DMS 273 (cell line): ENCODE results near the gene LILRB3.
A peak's percentile ranks its signal among the peaks of the same experiment; 100 is the strongest.
"Not testable (repeated sequence)": the region's sequence is repeated elsewhere in the genome, so short reads cannot be mapped to it uniquely, and the experiment has no call there.

Source experiments
- DNase-seq: peaks from one replicate; lab custom pipeline; 2025; ENCODE audit not compliant: unreplicated experiment; lab: John Stamatoyannopoulos, UW

LILRB3 gene

GRCh38 chr19:54211235-54211634 lies 11.6 kb downstream of the LILRB3 start:
- DNase-seq = no peak

DNA sequence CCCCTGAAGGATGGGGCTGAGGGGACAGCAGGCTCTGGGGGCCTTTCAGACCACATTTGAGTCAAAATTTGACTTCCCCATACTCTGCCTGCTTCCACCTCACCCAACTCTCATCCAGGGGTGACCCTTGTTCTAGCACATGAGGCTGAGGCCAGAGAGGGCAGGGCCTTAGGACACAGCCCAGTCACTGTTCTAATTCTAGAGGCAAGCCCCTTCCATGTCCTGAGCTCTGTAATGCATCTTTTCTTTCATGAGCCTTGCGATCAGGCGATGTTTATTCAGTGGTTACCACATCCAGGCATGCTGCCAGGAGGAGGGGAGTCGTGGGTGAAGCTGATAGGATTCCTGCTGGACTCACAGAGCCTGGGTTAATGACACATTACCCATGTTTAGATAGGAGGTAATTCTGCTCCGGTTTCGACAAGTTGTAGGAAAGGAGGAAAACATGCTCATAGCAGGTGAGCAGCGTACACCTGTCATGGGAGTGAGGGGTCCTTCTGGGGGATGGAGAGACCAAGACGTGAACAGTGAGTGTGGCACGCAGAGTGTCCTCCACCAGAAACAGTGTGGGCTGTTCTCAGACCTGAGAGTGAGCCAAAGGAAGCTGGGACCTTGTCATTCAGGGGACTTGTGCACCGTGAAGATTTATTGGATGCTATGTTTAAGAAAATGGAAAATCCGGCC lies 12.9 kb downstream of the LILRB3 start:
- DNase-seq = peak; percentile 96

DNA sequence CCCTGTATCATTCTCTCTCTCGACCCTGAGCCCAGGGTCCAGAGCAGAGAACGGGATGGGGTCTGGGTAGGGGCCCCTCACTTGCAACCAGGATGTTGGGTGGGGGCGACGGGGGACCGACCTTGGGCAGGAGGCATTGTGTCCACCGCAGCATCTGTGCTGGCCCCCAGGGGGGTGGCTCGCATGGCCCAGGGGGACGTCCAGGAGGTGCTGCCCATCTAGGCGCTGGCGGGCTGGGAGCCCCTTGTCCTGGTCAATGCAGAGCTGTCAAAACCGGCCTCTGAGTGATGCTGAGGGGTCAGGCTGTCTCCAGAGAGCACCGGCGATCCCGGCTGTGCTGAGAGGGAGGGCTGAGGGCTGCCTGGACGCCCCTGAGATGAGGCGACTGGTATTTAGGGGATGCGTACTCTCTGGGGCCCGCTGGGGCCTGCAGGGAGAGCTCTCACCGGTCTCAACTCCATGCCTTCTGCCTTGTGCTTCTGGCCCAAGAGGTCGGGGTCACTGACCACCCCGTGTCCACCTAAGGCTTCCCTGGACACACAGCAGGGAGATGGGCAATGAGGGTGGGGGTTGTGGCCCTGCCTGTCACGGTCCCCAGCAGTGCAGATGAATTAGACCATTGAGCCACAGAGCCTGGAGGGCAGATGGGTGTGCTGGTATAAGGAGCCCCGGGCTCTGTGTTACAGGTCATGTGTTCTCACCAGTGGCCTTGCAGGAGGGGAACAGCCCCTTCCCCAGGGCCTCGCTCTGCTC lies 13.6 kb downstream of the LILRB3 start:
- DNase-seq = peak; percentile 75

GRCh38 chr19:54208784-54209057 lies 14.1 kb downstream of the LILRB3 start:
- peak; percentile 84 for DNase-seq

GRCh38 chr19:54207983-54208783 lies 14.6 kb downstream of the LILRB3 start:
- peak; percentile 85 for DNase-seq

DNA sequence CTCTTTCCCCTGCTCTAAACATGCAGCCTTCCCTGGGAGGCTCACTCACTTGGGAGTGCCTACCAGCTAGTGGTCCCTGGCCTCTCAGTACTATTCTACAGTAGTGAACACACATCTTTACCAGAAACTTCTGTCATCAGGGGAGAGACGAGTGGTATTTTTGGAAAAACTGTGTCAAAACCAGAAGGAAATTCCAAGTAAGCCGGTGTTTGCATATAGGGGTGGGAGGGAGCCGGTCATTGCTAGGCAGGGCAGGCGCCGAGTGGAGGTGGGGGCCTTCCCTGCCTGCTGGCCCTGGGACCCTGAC lies 15.2 kb downstream of the LILRB3 start:
- DNase-seq = no peak

- DNase-seq = not testable (repeated sequence)
Observed at GRCh38 chr19:54207193-54207592, 15.6 kb downstream of the LILRB3 start.

- DNase-seq = peak; percentile 31
Observed at GRCh38 chr19:54206831-54207177, 16.0 kb downstream of the LILRB3 start.

- DNase-seq = no peak
Observed at GRCh38 chr19:54206030-54206830, 16.6 kb downstream of the LILRB3 start.

GRCh38 chr19:54204767-54205468 lies 17.9 kb downstream of the LILRB3 start:
- DNase-seq = no peak

DNA sequence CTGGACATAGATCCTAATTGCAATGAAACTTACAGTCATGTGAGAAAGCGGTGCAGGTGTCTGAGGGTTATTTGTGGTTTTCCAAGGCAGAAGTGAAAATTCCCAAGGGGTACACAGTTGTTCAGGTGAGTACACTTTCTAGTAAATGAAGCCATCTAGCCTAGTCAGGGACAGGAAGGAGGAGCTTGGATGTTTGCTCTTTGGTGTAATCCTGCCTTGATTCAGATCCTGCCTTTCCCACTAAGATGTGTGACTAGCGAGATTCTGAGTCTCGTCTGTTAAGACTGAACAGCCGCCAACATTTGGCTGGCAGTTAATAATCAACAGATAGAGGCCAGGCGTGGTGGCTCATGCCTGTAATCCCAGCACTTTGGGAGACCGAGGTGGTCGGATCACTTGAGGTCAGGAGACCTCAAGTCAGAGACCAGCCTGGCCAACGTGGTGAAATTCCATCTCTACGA lies 19.6 kb downstream of the LILRB3 start:
- peak; percentile 21 for DNase-seq

DNA sequence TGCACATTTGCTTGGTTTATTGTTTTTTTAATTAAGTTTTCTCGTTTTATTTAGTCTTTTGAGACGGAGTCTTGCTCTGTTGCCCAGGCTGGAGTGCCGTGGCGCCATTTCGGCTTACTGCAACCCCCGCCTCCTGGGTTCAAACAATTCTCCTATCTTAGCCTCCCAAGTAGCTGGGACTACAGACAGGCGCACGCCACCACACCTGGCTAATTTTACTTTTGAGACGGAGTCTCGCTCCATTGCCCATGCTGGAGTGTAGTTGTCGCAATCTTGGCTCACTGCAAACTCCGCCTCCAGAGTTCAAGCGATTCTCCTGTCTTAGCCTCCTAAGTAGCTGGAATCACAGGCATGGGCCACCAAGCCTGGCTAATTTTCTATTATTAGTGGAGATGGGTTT lies 20.8 kb downstream of the LILRB3 start:
- DNase-seq = no peak

GRCh38 chr19:54201172-54201701 lies 21.6 kb downstream of the LILRB3 start:
- no peak for DNase-seq

- no peak for DNase-seq
Observed at GRCh38 chr19:54199401-54199800, 23.4 kb downstream of the LILRB3 start.

DNA sequence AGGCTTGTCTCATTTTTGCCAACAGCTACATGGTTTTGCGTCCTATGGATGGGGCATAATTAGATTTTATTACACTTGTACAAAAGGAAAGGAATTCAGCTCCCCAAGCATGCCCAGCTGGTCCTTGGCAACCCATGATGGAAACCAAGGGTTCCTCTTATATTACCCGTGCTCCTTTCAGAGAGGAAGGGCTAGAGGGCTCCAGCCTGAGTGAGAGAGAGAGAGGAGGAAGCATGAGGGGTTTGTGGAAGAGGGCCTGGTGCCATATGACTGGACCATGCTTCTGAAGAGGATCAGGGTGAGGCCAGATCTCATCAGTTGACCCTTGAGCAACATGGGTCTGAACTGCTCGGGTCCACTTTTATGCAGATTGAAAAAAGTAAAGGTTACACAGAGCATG lies 25.7 kb downstream of the LILRB3 start:
- no peak for DNase-seq

DNA sequence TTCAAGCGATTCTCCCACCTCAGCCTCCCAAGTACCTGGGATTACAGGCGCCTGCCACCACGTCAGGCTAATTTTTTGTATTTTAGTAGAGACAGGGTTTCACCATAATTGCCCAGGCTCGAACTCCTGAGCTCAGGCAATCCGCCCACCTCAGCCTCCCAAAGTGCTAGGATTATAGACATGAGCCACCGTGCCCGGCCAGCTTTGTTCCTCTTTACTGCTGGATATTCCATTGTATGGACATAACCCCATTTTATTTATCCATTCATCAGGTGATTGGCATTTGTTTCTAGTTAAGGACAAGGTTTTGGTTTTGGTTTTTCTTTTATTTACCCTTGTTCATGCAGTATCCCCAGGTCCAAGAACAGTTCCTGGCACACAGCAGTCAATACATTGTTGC lies 26.3 kb downstream of the LILRB3 start:
- DNase-seq = no peak

GRCh38 chr19:54194463-54194862 lies 28.3 kb downstream of the LILRB3 start:
- DNase-seq = not testable (repeated sequence)

DNA sequence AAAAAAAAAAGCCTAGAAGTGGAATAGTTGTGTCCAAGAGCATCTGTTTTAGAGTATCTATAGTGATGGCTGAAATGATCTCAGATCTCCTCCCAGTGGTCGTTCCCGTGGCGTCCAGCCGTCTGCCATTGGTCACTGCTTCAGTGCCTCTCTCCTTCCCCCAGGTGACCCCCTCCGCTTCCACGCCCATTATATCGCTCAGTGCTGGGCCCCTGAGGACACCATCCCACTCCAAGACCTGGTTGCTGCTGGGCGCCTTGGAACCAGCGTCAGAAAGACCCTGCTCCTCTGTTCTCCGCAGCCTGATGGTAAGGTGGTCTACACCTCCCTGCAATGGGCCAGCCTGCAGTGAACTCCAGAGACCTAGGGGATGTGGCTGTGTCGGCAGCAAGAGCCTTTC lies 29.8 kb downstream of the LILRB3 start:
- no peak for DNase-seq

DNA sequence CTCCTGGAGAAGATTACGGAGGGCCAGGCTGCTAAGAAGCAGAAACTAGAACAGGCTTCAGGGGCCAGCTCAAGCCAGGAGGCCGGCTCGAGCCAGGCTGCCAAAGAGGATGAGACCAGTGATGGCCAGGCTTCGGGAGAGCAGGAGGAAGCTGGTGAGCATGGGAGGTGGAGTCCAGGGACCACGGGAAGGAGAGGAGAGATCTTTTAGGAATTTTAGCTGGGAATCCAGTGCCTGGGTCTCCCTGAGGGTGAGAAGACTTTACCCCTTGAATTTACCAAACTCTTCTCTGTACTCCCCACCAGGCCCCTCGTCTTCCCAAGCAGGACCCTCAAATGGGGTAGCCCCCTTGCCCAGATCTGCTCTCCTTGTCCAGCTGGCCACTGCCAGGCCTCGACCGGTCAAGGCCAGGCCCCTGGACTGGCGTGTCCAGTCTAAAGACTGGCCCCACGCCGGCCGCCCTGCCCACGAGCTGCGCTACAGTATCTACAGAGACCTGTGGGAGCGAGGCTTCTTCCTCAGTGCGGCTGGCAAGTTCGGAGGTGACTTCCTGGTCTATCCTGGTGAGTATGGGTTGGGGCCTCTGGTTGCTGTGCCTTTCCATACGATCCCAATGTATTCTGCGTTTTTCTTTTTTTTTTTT lies 30.9 kb downstream of the LILRB3 start:
- DNase-seq = no peak
